Mesendoderm (in vitro differentiated cells): Measurements from ENCODE around the gene TMEM44.

ENCODE experiments used
- DNase-seq: peaks from one replicate; pipeline ENCODE4 v3.0.0; 2013
- H2AK5ac ChIP-seq: 2 replicates; pipeline ENCODE4 v1.6.1; 2013; ENCODE audit warnings: low read length, inconsistent platforms
- H2BK120ac ChIP-seq: 2 replicates; pipeline ENCODE4 v1.6.1; 2013; ENCODE audit warnings: low read depth, mild to moderate bottlenecking, low read length, moderate library complexity, mixed read lengths
- H2BK15ac ChIP-seq: replicated peaks from 2 replicates; pipeline ENCODE4 v1.6.1; 2013; ENCODE audit warnings: low read depth, mild to moderate bottlenecking, moderate library complexity
- H2BK5ac ChIP-seq: 2 replicates; pipeline ENCODE4 v1.6.1; 2013; ENCODE audit warnings: low read length, inconsistent platforms
- H3K18ac ChIP-seq: 2 replicates; pipeline ENCODE4 v1.6.1; 2013; ENCODE audit warnings: mild to moderate bottlenecking, low read length, mixed read lengths
- H3K23ac ChIP-seq: one replicate; pipeline ENCODE4 v1.6.1; 2013; ENCODE audit warnings: low read length
- H3K27ac ChIP-seq: 2 replicates; pipeline ENCODE4 v1.5.1; 2013; ENCODE audit warnings: low read depth, mild to moderate bottlenecking, inconsistent platforms, low read length, moderate library complexity
- H3K27me3 ChIP-seq: 2 replicates; pipeline ENCODE4 v1.6.1; 2013; ENCODE audit warnings: low read length, control low read depth, mild to moderate bottlenecking, inconsistent platforms; ENCODE audit not compliant: insufficient read depth, poor library complexity
- H3K36me3 ChIP-seq: 2 replicates; pipeline ENCODE4 v1.6.1; 2013; ENCODE audit warnings: low read length, inconsistent platforms; ENCODE audit not compliant: control insufficient read depth, insufficient read depth
- H3K4ac ChIP-seq: one replicate; pipeline ENCODE4 v1.6.1; 2013; ENCODE audit warnings: low read depth, mild to moderate bottlenecking, low read length, moderate library complexity
- H3K4me1 ChIP-seq: 2 replicates; pipeline ENCODE4 v1.6.1; 2013; ENCODE audit warnings: low read depth, low read length, inconsistent platforms; ENCODE audit not compliant: control insufficient read depth
- H3K4me2 ChIP-seq: 2 replicates; pipeline ENCODE4 v1.6.1; 2013; ENCODE audit warnings: low read length
- H3K4me3 ChIP-seq: 2 replicates; pipeline ENCODE4 v1.5.1; 2013; ENCODE audit warnings: mild to moderate bottlenecking, low read length
- H3K56ac ChIP-seq: one replicate; pipeline ENCODE4 v1.6.1; 2013; ENCODE audit warnings: low read length
- H3K79me1 ChIP-seq: 2 replicates; pipeline ENCODE4 v1.6.1; 2013; ENCODE audit warnings: low read length, inconsistent platforms
- H3K79me2 ChIP-seq: 2 replicates; pipeline ENCODE4 v1.6.1; 2013; ENCODE audit warnings: mild to moderate bottlenecking, low read length; ENCODE audit not compliant: control insufficient read depth, insufficient read depth
- H3K9ac ChIP-seq: 2 replicates; pipeline ENCODE4 v1.6.1; 2013; ENCODE audit warnings: low read length, inconsistent platforms
- H4K5ac ChIP-seq: one replicate; pipeline ENCODE4 v1.6.1; 2013; ENCODE audit warnings: low read length
- H4K8ac ChIP-seq: one replicate; pipeline ENCODE4 v1.6.1; 2013; ENCODE audit warnings: low read depth, mild to moderate bottlenecking, control low read depth, low read length, moderate library complexity
- WGBS: extraction: QIAGEN DNeasy Blood & Tissue Kit; methylation state at CpG from one replicate; pipeline ENCODE4 v1.1.7; 2013; ENCODE audit warnings: low lambda C conversion rate, missing lambda C conversion rate; ENCODE audit not compliant: insufficient coverage; ENCODE audit errors: extremely low coverage; 5-methylcytosine and 5-hydroxymethylcytosine counted together

Gene TMEM44

GRCh38 chr3:194569252-194569651 is 64.0 kb downstream of the TMEM44 start:
- Histone ChIP-seq H4K8ac (no peak overlapping the region), H3K9ac (no peak overlapping the region), H3K27me3 (no peaks in the 10 kb centered on the region), H3K4ac (no peak overlapping the region), H3K4me1 (peaks cover 5% of the 10 kb centered on the region), H3K79me1 (no peaks in the 10 kb centered on the region), H4K5ac (no peak overlapping the region), H2AK5ac (no peak overlapping the region), H3K23ac (no peak overlapping the region), H3K79me2 (no peaks in the 10 kb centered on the region), H2BK120ac (no peak overlapping the region), H2BK5ac (no peak overlapping the region), H3K4me3 (no peak overlapping the region), H3K18ac (no peak overlapping the region), H2BK15ac (no peak overlapping the region), H3K4me2 (no peak overlapping the region), H3K27ac (no peak overlapping the region), H3K56ac (no peak overlapping the region), H3K36me3 (no peaks in the 10 kb centered on the region)
- peak; percentile 62 for DNase-seq
- WGBS, result no CpG with 5 or more reads among the region's 12 CpGs

GRCh38 chr3:194565597-194566190 is 67.5 kb downstream of the TMEM44 start:
- H3K4me1 ChIP-seq, result no peaks in the 10 kb centered on the region
- no peak for DNase-seq
- H3K56ac ChIP-seq, result no peak overlapping the region
- no peak overlapping the region for H2BK120ac ChIP-seq
- H3K4me3 ChIP-seq, result no peak overlapping the region
- no peak overlapping the region for H4K5ac ChIP-seq
- no peaks in the 10 kb centered on the region for H3K36me3 ChIP-seq
- no peak overlapping the region for H3K18ac ChIP-seq
- no peak overlapping the region for H3K4ac ChIP-seq
- H3K27me3 ChIP-seq, result no peaks in the 10 kb centered on the region
- no peaks in the 10 kb centered on the region for H3K79me1 ChIP-seq
- no peak overlapping the region for H2BK5ac ChIP-seq
- H4K8ac ChIP-seq, result no peak overlapping the region
- H3K4me2 ChIP-seq, result no peak overlapping the region
- no peak overlapping the region for H3K23ac ChIP-seq
- no peak overlapping the region for H3K27ac ChIP-seq
- no peak overlapping the region for H2BK15ac ChIP-seq
- no peaks in the 10 kb centered on the region for H3K79me2 ChIP-seq
- no peak overlapping the region for H3K9ac ChIP-seq
- H2AK5ac ChIP-seq, result no peak overlapping the region
- no CpG with 5 or more reads among the region's 9 CpGs for WGBS

- Histone ChIP-seq H4K8ac (no peak overlapping the region), H3K79me2 (no peaks in the 10 kb centered on the region), H3K4me2 (no peak overlapping the region), H2BK5ac (no peak overlapping the region), H3K4me1 (no peaks in the 10 kb centered on the region), H3K4ac (no peak overlapping the region), H2BK120ac (no peak overlapping the region), H3K23ac (no peak overlapping the region), H3K4me3 (no peak overlapping the region), H3K79me1 (no peaks in the 10 kb centered on the region), H2AK5ac (no peak overlapping the region), H4K5ac (no peak overlapping the region), H3K27me3 (no peaks in the 10 kb centered on the region), H3K9ac (no peak overlapping the region), H3K27ac (no peak overlapping the region), H3K18ac (no peak overlapping the region), H3K56ac (no peak overlapping the region), H3K36me3 (no peaks in the 10 kb centered on the region), H2BK15ac (no peak overlapping the region)
- DNase-seq, result no peak
- no CpG with 5 or more reads among the region's 2 CpGs for WGBS
These were observed 70.2 kb downstream of the TMEM44 start for GRCh38 chr3:194562986-194563385.

- Histone ChIP-seq H3K79me2 (no peaks in the 10 kb centered on the region), H3K18ac (no peak overlapping the region), H4K5ac (no peak overlapping the region), H2BK5ac (no peak overlapping the region), H2BK120ac (no peak overlapping the region), H2AK5ac (no peak overlapping the region), H3K79me1 (no peaks in the 10 kb centered on the region), H3K4me2 (no peak overlapping the region), H3K4ac (no peak overlapping the region), H3K27ac (no peak overlapping the region), H2BK15ac (no peak overlapping the region), H3K56ac (no peak overlapping the region), H3K4me3 (no peak overlapping the region), H3K9ac (no peak overlapping the region), H4K8ac (no peak overlapping the region), H3K36me3 (no peaks in the 10 kb centered on the region), H3K4me1 (peaks cover 2% of the 10 kb centered on the region), H3K23ac (no peak overlapping the region), H3K27me3 (no peaks in the 10 kb centered on the region)
- DNase-seq, result no peak
- WGBS, result no CpG with 5 or more reads among the region's 7 CpGs
These were observed 71.8 kb downstream of the TMEM44 start for GRCh38 chr3:194561306-194561974.

- Histone ChIP-seq H3K4me3 (no peak overlapping the region), H3K79me2 (no peaks in the 10 kb centered on the region), H3K18ac (no peak overlapping the region), H3K9ac (no peak overlapping the region), H2BK120ac (no peak overlapping the region), H3K23ac (no peak overlapping the region), H2BK15ac (no peak overlapping the region), H3K4me2 (no peak overlapping the region), H3K4me1 (peaks cover 2% of the 10 kb centered on the region), H3K36me3 (no peaks in the 10 kb centered on the region), H3K27me3 (no peaks in the 10 kb centered on the region), H4K5ac (no peak overlapping the region), H2BK5ac (no peak overlapping the region), H3K79me1 (no peaks in the 10 kb centered on the region), H2AK5ac (no peak overlapping the region), H3K4ac (no peak overlapping the region), H3K56ac (no peak overlapping the region), H4K8ac (no peak overlapping the region), H3K27ac (no peak overlapping the region)
- WGBS, result no CpG with 5 or more reads among the region's 7 CpGs
- DNase-seq, result no peak
These were observed 73.2 kb downstream of the TMEM44 start for GRCh38 chr3:194560047-194560446.

- DNase-seq, result no peak
- no peak overlapping the region for H2BK15ac ChIP-seq
- H3K27me3 ChIP-seq, result no peaks in the 10 kb centered on the region
- no peak overlapping the region for H3K23ac ChIP-seq
- no peak overlapping the region for H4K5ac ChIP-seq
- no peaks in the 10 kb centered on the region for H3K36me3 ChIP-seq
- no peak overlapping the region for H3K9ac ChIP-seq
- WGBS, result no CpG with 5 or more reads among the region's 5 CpGs
- no peak overlapping the region for H3K56ac ChIP-seq
- no peak overlapping the region for H3K27ac ChIP-seq
- H2BK120ac ChIP-seq, result no peak overlapping the region
- H3K18ac ChIP-seq, result no peak overlapping the region
- peaks cover 2% of the 10 kb centered on the region for H3K4me1 ChIP-seq
- H3K4ac ChIP-seq, result no peak overlapping the region
- no peaks in the 10 kb centered on the region for H3K79me2 ChIP-seq
- no peak overlapping the region for H4K8ac ChIP-seq
- no peak overlapping the region for H3K4me2 ChIP-seq
- H3K4me3 ChIP-seq, result no peak overlapping the region
- H3K79me1 ChIP-seq, result no peaks in the 10 kb centered on the region
- H2BK5ac ChIP-seq, result no peak overlapping the region
- no peak overlapping the region for H2AK5ac ChIP-seq
These were observed 73.7 kb downstream of the TMEM44 start for GRCh38 chr3:194559530-194559929.
